A549 (cell line): ENCODE results near the gene CNTN5.

Experiments used
- CEBPB ChIP-seq, 2 experiments: fragments of >200 bp in 1 of 2; sonication (Bioruptor Twin) in 1 of 2; formaldehyde crosslinking in 1 of 2; IDR thresholded peaks; 2 replicates each; pipeline ENCODE4 v1.6.1; 2012 to 2016
- CTCF ChIP-seq: fragments of >200 bp; sonication (Bioruptor Twin); formaldehyde crosslinking; IDR thresholded peaks from 3 replicates; pipeline ENCODE4 v1.5.1; 2016
- EP300 ChIP-seq, 2 experiments: fragments of >200 bp; sonication (Bioruptor Twin); formaldehyde crosslinking; IDR thresholded peaks; 2 replicates in 1 of 2; 3 replicates in 1 of 2; pipeline ENCODE4 v1.6.1; 2016 to 2017
- HOXA7 ChIP-seq: fragments of 250-450 bp; sonication (Bioruptor Pico); IDR thresholded peaks from 2 replicates; pipeline ENCODE4 v1.5.0; 2020; ENCODE audit warnings: mild to moderate bottlenecking, moderate library complexity
- JUN ChIP-seq, 2 experiments: fragments of >200 bp; sonication (Bioruptor Twin); formaldehyde crosslinking; IDR thresholded peaks; 2 replicates in 1 of 2; 3 replicates in 1 of 2; pipeline ENCODE4 v1.6.1; 2016 to 2017
- KDM1A ChIP-seq: fragments of 200-600 bp; sonication (generic); IDR thresholded peaks from 2 replicates; pipeline ENCODE4 v1.6.1; 2016; ENCODE audit warnings: low read depth, mild to moderate bottlenecking
- NR3C1 ChIP-seq: fragments of >200 bp; sonication (Bioruptor Twin); formaldehyde crosslinking; IDR thresholded peaks from 3 replicates; pipeline ENCODE4 v1.6.1; 2017
- POLR2A ChIP-seq: IDR thresholded peaks from 2 replicates; pipeline ENCODE4 v1.6.1; 2012; ENCODE audit warnings: mild to moderate bottlenecking, low read length
- RAD21 ChIP-seq, 2 experiments: fragments of >200 bp in 1 of 2; sonication (Bioruptor Twin) in 1 of 2; formaldehyde crosslinking in 1 of 2; IDR thresholded peaks in 1 of 2; conservative IDR thresholded peaks in 1 of 2; 2 replicates in 1 of 2; 3 replicates in 1 of 2; pipeline ENCODE4 v1.6.1; 2012 to 2018; ENCODE audit warnings: inconsistent platforms in 1 of 2
- RCOR1 ChIP-seq: fragments of 150-350 bp; IDR thresholded peaks from 2 replicates; pipeline ENCODE4 v1.6.1; 2014; ENCODE audit warnings: antibody characterized with exemption, low read length, low read depth

GRCh38 chr11:100229086-100229485 lies 1208.3 kb downstream of the CNTN5 start:
- TF ChIP-seq CTCF (no peak), NR3C1 (no peak), KDM1A (no peak), POLR2A (no peak), HOXA7 (no peak), RCOR1 (no peak), EP300 (IDR thresholded peaks at IDR 0.05) (no peak), CEBPB (IDR thresholded peaks at IDR 0.05) (no peak), RAD21 (conservative IDR thresholded peaks at IDR 0.05 in 1 of 2, IDR thresholded peaks at IDR 0.05 in 1 of 2) (no peak), JUN (IDR thresholded peaks at IDR 0.05) (no peak)
